Epithelial cell of proximal tubule (primary cell): ENCODE data around the gene ZYG11A. TPM values are rescaled to one million over a fixed set of nuclear protein-coding genes. Genes with fewer than 3 reads are reported as not detected.
"Not testable (repeated sequence)": the region's sequence is repeated elsewhere in the genome, so short reads cannot be mapped to it uniquely, and the experiment has no call there.

Experiments
- DNase-seq: peaks from one replicate; pipeline ENCODE4 v3.0.0-alpha.2; 2011; ENCODE audit warnings: low read depth
- H3K4me3 ChIP-seq: 2 replicates; pipeline ENCODE4 v1.5.1; 2011; ENCODE audit warnings: low read depth, mild to moderate bottlenecking, low read length
- total RNA-seq: library from RNA; depleted of rRNA; stranded (reverse); fragments of >200 nt; gene quantifications from 2 replicates; pipeline ENCODE4 v1.2.3, GENCODE V29; 2015
- TF ChIP-seq, protein P1 (sequence below): conservative IDR thresholded peaks from 2 replicates; pipeline ENCODE4 v1.5.1; 2012; ENCODE audit warnings: low read depth, mild to moderate bottlenecking, low read length

The ZYG11A gene
- total RNA-seq, 1 donor from 2014 or later, result 0.86 TPM

DNA sequence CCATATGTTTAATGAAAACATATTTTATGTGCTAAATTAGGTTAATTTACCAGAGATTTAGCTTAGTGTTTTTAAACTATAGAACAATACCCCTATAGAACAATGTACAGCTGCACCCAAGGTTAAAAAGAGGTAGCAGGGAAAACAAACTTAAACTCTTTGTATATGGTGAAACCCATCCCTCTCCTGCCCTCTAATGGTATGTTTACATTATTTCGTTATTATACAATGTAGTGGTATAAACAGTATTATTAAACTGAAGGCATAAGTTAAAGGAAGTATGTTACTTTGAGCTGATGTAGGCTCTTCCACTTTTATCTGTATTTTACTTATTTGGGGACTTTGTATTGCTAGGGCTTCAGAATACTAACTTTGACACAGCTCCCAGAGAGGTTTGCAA is 16.7 kb upstream of the ZYG11A start:
- DNase-seq, result no peak
- TF ChIP-seq, protein P1, sequence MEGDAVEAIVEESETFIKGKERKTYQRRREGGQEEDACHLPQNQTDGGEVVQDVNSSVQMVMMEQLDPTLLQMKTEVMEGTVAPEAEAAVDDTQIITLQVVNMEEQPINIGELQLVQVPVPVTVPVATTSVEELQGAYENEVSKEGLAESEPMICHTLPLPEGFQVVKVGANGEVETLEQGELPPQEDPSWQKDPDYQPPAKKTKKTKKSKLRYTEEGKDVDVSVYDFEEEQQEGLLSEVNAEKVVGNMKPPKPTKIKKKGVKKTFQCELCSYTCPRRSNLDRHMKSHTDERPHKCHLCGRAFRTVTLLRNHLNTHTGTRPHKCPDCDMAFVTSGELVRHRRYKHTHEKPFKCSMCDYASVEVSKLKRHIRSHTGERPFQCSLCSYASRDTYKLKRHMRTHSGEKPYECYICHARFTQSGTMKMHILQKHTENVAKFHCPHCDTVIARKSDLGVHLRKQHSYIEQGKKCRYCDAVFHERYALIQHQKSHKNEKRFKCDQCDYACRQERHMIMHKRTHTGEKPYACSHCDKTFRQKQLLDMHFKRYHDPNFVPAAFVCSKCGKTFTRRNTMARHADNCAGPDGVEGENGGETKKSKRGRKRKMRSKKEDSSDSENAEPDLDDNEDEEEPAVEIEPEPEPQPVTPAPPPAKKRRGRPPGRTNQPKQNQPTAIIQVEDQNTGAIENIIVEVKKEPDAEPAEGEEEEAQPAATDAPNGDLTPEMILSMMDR, result peak; percentile 22

GRCh38 chr1:52834798-52835197 is 7.8 kb upstream of the ZYG11A start:
- TF ChIP-seq, protein P1, result no peak
- no peak for DNase-seq
- H3K4me3 ChIP-seq, result no peak overlapping the region

More for the DNA sequence above, 16.7 kb upstream of the ZYG11A start:
- no peak overlapping the region for H3K4me3 ChIP-seq

- H3K4me3 ChIP-seq, result no peak overlapping the region
- DNase-seq, result no peak
- TF ChIP-seq, protein P1, result no peak
Measured at GRCh38 chr1:52836035-52836434, 6.5 kb upstream of the ZYG11A start.

DNA sequence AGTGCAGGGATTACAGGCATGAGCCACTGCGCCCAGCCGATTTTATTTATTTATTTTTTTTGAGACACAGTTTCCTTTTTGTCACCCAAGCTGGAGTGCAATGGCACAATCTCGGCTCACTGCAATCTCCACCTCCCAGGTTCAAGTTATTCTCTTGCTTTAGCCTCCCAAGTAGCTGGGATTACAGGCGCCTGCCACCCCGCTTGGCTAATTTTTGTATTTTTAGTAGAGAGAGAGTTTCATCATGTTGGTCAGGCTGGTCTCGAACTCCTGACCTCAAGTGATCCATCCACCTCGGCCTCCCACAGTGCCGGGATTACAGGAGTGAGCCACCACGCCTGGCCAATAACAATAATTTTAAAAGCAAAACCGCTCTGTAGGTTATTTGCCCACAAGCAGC is 3.4 kb upstream of the ZYG11A start:
- H3K4me3 ChIP-seq, DNase-seq: not testable (repeated sequence)

DNA sequence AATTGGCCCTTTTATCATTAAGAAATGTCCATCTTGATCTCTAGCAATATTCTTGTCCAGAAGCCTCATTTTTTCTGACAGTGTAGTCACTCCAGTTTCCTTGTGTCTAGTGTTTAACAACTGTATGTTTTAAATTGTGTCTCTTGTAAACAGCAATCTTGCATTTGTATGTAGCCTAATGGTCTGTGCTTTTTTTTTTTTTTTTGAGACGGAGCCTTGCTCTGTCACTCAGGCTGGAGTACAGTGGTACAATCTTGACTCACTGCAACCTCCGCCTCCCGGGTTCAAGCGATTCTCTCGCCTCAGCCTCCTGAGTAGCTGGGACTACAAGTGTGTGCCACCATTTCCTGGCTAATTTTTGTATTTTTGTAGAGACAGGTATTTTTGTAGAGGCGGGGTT is 2.6 kb downstream of the ZYG11A start:
- DNase-seq, H3K4me3 ChIP-seq: not testable (repeated sequence)

GRCh38 chr1:52848423-52848822 is 5.9 kb downstream of the ZYG11A start:
- TF ChIP-seq, protein P1, result no peak
- H3K4me3 ChIP-seq, result no peak overlapping the region
- DNase-seq, result no peak

DNA sequence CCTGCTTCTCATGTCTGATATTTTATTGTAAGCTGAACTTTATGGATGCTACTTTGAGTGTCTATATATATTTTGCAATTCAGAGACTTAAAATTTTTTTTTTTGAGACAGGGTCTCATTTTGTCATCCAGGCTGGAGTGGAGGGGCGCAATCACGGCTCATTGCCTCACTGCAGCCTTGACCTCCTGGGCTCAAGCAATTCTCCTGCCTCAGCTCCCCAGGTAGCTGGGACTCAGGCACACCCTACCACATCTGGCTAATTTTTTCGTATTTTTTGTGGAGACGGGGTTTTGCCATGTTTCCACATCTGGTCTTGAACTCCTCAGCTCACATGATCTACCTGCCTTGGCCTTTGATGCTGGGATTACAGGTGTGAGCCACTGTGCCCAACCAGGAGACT is 8.4 kb downstream of the ZYG11A start:
- TF ChIP-seq, protein P1, result no peak
- no peak for DNase-seq
- no peak overlapping the region for H3K4me3 ChIP-seq

GRCh38 chr1:52852854-52853253 is 10.3 kb downstream of the ZYG11A start:
- DNase-seq, result no peak
- TF ChIP-seq, protein P1, result no peak
- H3K4me3 ChIP-seq, result no peak overlapping the region
